Peyer's patch (tissue), 4 donors: ENCODE data around the gene AP3D1. TPM values are rescaled to one million over a fixed set of nuclear protein-coding genes. Genes with fewer than 3 reads are reported as not detected.

Source experiments
- DNase-seq, 3 donors: peaks; one replicate each; pipeline ENCODE4 v3.0.0-alpha.2; 2017 to 2019
- H3K27ac ChIP-seq, 4 donors: fragments of 200-600 bp; sonication (generic); one replicate each; pipeline ENCODE4 v1.5.1; 2016 to 2019
- H3K27me3 ChIP-seq, 2 donors: fragments of 200-600 bp; sonication (generic); one replicate each; pipeline ENCODE4 v1.5.1; 2019
- H3K36me3 ChIP-seq, 3 donors: fragments of 200-600 bp; sonication (generic); one replicate each; pipeline ENCODE4 v1.5.1; 2016 to 2019
- H3K4me1 ChIP-seq, 4 donors: fragments of 200-600 bp; sonication (generic); one replicate each; pipeline ENCODE4 v1.5.1; 2016 to 2019
- H3K4me3 ChIP-seq, 4 donors: fragments of 200-600 bp; sonication (generic); 1 replicate in 3 of 4; 2 replicates in 1 of 4; pipeline ENCODE4 v1.5.1; 2016 to 2019; ENCODE audit warnings: mild to moderate bottlenecking in 1 of 4
- H3K9me3 ChIP-seq, 4 donors: fragments of 200-600 bp; sonication (generic); one replicate each; pipeline ENCODE4 v1.5.1; 2016 to 2019; ENCODE audit warnings: mild to moderate bottlenecking in 1 of 4
- POLR2A ChIP-seq, 2 donors: fragments of 450-650 bp; IDR thresholded peaks; one replicate each; pipeline ENCODE4 v1.5.1; 2017; ENCODE audit warnings: antibody characterized with exemption in 2 of 2, mild to moderate bottlenecking in 2 of 2, moderate library complexity in 2 of 2
- total RNA-seq, 4 donors: library from RNA; depleted of rRNA; stranded (reverse); fragments of >200 nt; gene quantifications; one replicate each; pipeline ENCODE4 v1.1.0, GENCODE V29; 2016
- TF ChIP-seq, protein P1 (sequence below), 6 experiments: fragments of 450-650 bp in 4 of 6; fragments of 200-600 bp in 2 of 6; sonication (generic) in 1 of 6; IDR thresholded peaks; one replicate each; pipeline ENCODE4 v1.5.1; 2017 to 2019; ENCODE audit warnings: antibody characterized with exemption in 6 of 6, mild to moderate bottlenecking in 3 of 6, moderate library complexity in 1 of 6

AP3D1 gene
- total RNA-seq, 4 donors from 2014 or later, result 104 to 136 (median 122) TPM

DNA sequence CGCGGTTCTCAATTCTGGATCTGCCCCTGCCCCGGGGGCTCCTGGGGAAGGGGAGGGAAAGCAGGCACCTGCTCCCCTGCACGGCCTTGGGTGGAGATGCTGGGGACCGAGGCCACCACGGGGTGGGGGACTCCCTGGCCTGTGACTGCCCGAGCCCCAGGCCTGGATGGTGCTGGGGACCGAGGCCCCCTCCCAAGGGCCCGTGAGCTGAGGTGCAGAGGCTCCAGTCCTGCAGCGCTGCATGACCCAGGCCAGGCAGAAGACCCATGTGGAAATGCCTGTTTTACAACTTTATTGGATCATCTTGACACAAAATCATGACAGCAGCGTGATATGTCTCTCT, 50.7 kb downstream of the AP3D1 start:
- Histone ChIP-seq H3K27me3 (no peaks in the 10 kb centered on the region), H3K4me1 (peaks cover 0 to 12% (median 9%) of the 10 kb centered on the region in 4 donors), H3K36me3 (peaks cover 0 to 53% (median 0%) of the 10 kb centered on the region in 3 donors), H3K9me3 (peaks cover 0 to 4% (median 0%) of the 10 kb centered on the region in 4 donors), H3K27ac (no peak overlapping the region), H3K4me3 (no peak overlapping the region)
- DNase-seq, result no peak
- TF ChIP-seq POLR2A (IDR thresholded peaks at IDR 0.05), result no peak
- TF ChIP-seq, protein P1, sequence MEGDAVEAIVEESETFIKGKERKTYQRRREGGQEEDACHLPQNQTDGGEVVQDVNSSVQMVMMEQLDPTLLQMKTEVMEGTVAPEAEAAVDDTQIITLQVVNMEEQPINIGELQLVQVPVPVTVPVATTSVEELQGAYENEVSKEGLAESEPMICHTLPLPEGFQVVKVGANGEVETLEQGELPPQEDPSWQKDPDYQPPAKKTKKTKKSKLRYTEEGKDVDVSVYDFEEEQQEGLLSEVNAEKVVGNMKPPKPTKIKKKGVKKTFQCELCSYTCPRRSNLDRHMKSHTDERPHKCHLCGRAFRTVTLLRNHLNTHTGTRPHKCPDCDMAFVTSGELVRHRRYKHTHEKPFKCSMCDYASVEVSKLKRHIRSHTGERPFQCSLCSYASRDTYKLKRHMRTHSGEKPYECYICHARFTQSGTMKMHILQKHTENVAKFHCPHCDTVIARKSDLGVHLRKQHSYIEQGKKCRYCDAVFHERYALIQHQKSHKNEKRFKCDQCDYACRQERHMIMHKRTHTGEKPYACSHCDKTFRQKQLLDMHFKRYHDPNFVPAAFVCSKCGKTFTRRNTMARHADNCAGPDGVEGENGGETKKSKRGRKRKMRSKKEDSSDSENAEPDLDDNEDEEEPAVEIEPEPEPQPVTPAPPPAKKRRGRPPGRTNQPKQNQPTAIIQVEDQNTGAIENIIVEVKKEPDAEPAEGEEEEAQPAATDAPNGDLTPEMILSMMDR (IDR thresholded peaks at IDR 0.05), result no peak

DNA sequence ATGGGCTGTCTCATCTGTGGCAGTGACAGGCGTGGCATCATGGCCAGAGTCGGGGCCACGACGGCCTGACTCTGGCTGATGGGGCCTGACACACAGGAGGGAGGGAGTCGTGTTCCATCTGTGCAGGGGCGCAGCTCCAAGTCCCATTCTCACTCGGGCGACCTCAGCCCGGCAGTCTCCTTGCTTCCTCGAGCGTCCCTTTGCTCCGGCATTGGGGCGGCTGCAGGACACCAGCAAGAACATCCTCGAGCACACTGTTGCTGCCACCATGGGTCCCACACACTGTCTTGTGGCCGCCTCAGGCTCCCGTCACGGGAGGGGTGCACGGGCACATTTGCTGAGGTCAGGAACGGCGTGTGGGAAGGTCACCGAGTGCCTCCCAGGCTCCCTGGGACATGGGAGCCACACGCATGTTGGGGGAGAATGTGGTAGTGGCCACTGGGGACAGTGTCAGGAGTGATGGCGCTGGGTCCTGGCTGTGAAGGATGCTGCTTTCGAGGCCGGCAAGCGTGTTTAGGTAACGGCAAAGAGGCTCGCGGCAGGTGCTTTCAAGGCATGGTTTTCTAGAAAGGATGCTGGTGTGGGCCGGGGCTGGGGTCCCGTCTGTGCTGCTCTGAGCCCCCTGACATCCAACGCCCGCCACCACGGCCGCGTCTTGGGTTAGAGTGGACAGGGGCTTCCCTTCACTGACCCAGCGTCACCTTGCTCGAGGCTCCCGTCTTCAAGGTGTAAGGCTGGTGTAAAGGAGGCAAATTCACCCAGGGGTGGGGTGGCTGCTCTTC, 51.2 kb downstream of the AP3D1 start:
- Histone ChIP-seq H3K4me1 (peaks cover 0 to 16% (median 9%) of the 10 kb centered on the region in 4 donors), H3K9me3 (no peaks in the 10 kb centered on the region), H3K27me3 (no peaks in the 10 kb centered on the region), H3K4me3 (no peak overlapping the region), H3K36me3 (peaks cover 0 to 48% (median 0%) of the 10 kb centered on the region in 3 donors), H3K27ac (no peak overlapping the region)
- TF ChIP-seq, protein P1 (IDR thresholded peaks at IDR 0.05), result no peak
- no peak for TF ChIP-seq POLR2A (IDR thresholded peaks at IDR 0.05)
- DNase-seq, result no peak

DNA sequence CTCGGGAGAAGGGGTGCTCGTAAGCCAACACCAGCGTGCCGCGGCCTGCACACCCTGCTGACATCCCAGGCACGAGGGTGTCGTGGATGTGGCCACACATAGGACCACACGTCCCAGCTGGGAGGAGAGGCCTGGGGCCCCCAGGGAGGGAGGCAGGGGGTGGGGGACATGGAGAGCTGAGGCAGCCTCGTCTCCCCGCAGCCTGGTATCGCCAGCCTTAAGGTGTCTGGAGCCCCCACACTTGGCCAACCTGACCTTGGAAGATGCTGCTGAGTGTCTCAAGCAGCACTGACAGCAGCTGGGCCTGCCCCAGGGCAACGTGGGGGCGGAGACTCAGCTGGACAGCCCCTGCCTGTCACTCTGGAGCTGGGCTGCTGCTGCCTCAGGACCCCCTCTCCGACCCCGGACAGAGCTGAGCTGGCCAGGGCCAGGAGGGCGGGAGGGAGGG, 52.3 kb downstream of the AP3D1 start:
- Histone ChIP-seq H3K36me3 (peaks cover 0 to 43% (median 0%) of the 10 kb centered on the region in 3 donors), H3K27me3 (no peaks in the 10 kb centered on the region), H3K27ac (no peak overlapping the region), H3K9me3 (no peaks in the 10 kb centered on the region), H3K4me3 (no peak overlapping the region), H3K4me1 (peaks cover 0 to 26% (median 11%) of the 10 kb centered on the region in 4 donors)
- DNase-seq, result no peak
- TF ChIP-seq POLR2A (IDR thresholded peaks at IDR 0.05), result no peak
- TF ChIP-seq, protein P1 (IDR thresholded peaks at IDR 0.05), result no peak

DNA sequence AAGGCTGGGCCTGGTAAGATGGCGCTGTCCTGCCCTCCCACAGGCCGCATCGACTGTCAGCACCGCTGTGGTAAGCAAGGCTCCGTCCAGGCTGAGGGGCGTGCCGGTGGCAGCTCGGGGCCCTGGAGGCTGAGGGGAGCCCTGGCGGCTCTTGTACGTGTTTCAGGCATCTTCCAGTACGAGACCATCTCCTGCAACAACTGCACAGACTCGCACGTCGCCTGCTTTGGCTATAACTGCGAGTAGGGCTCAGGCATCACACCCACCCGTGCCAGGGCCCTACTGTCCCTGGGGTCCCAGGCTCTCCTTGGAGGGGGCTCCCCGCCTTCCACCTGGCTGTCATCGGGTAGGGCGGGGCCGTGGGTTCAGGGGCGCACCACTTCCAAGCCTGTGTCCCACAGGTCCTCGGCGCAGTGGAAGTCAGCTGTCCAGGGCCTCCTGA, 53.5 kb downstream of the AP3D1 start:
- H3K27ac ChIP-seq, result no peak overlapping the region
- H3K4me3 ChIP-seq, result peak overlapping the region in 1 of 4 donors; percentile 90
- no peaks in the 10 kb centered on the region for H3K27me3 ChIP-seq
- peaks cover 0 to 36% (median 12%) of the 10 kb centered on the region in 4 donors for H3K4me1 ChIP-seq
- TF ChIP-seq POLR2A (IDR thresholded peaks at IDR 0.05), result no peak
- TF ChIP-seq, protein P1 (IDR thresholded peaks at IDR 0.05), result no peak
- no peaks in the 10 kb centered on the region for H3K9me3 ChIP-seq
- no peak for DNase-seq
- H3K36me3 ChIP-seq, result peaks cover 0 to 42% (median 0%) of the 10 kb centered on the region in 3 donors

DNA sequence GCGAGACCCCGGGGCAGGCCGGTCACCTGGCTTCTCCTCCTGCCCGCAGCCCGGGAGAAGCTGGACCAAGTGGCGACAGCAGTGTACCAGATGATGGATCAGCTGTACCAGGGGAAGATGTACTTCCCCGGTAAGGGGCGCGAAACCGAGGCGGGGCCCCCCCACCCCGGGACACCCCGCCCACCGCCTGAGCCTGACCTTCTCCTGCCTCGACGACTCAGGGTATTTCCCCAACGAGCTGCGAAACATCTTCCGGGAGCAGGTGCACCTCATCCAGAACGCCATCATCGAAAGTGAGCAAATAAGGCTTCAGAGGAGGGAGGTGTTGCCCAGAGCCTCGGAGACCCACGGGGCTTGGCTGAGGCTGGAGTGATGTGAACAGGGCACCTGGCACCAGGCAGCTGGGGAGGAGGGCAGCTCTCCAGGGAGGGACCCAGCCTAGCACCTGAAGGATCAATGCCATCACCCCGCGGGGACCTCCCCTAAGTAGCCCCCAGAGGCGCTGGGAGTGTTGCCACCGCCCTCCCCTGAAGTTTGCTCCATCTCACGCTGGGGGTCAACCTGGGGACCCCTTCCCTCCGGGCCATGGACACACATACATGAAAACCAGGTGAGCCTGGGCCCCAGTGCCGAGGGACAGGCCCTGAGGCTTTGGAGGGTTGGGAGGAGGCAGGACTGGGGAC, 54.0 kb downstream of the AP3D1 start:
- peak overlapping the region; percentile 24 to 90 (median 56) for H3K4me3 ChIP-seq
- peaks cover 0 to 37% (median 0%) of the 10 kb centered on the region in 3 donors for H3K36me3 ChIP-seq
- DNase-seq, result no peak
- H3K4me1 ChIP-seq, result peaks cover 0 to 40% (median 13%) of the 10 kb centered on the region in 4 donors
- H3K27ac ChIP-seq, result peak overlapping the region; percentile 33 to 99 (median 87)
- no peaks in the 10 kb centered on the region for H3K9me3 ChIP-seq
- no peaks in the 10 kb centered on the region for H3K27me3 ChIP-seq
- TF ChIP-seq, protein P1 (IDR thresholded peaks at IDR 0.05), result no peak
- no peak for TF ChIP-seq POLR2A (IDR thresholded peaks at IDR 0.05)
